Caco-2 (cell line): ENCODE measurements around the gene GNG7. TPM values are rescaled to one million over a fixed set of nuclear protein-coding genes. Genes with fewer than 3 reads are reported as not detected.

ENCODE experiments used
- BruUV-seq: library from RNA; stranded (reverse); fragments of 400-500 nt; replicated peaks from 2 replicates; lab custom pipeline; 2021; lab: Mats Ljungman, UMichigan
- CTCF ChIA-PET: fragments of 300-600 bp; sonication (Branson Sonifier 250); formaldehyde crosslinking; loops from one replicate; lab custom pipeline; 2022; ENCODE audit warnings: antibody characterized with exemption; lab: Charles Lee
- POLR2A ChIA-PET: fragments of 300-600 bp; sonication (Branson Sonifier 250); formaldehyde crosslinking; loops from one replicate; lab custom pipeline; 2022; ENCODE audit warnings: antibody characterized with exemption; lab: Charles Lee
- DNase-seq, 2 experiments: peaks; one replicate each; pipeline versions ENCODE4 v3.0.0 to v3.0.0-alpha.2; 2020 to 2022
- H3K27me3 ChIP-seq: replicated peaks from 2 replicates; pipeline ENCODE4 v1.6.0; 2011; ENCODE audit warnings: low read length; ENCODE audit not compliant: control insufficient read depth, insufficient read depth
- H3K36me3 ChIP-seq: 2 replicates; pipeline ENCODE4 v1.5.1; 2011; ENCODE audit warnings: low read length; ENCODE audit not compliant: control insufficient read depth, insufficient read depth
- H3K4me1 ChIP-seq: fragments of 250-450 bp; sonication (Bioruptor Pico); 2 replicates; pipeline ENCODE4 v1.5.1; 2020; ENCODE audit warnings: mild to moderate bottlenecking
- H3K4me3 ChIP-seq: 2 replicates; pipeline ENCODE4 v1.5.1; 2011; ENCODE audit warnings: low read depth, mild to moderate bottlenecking, control low read depth, low read length
- H3K9me3 ChIP-seq: fragments of 250-450 bp; sonication (Bioruptor Pico); 2 replicates; pipeline ENCODE4 v1.5.1; 2020; ENCODE audit warnings: mild to moderate bottlenecking, moderate library complexity
- H3K27ac Mint-ChIP-seq: one replicate; pipeline ENCODE4 v1.8.0; 2022; ENCODE audit warnings: mixed read lengths; ENCODE audit not compliant: unreplicated experiment
- H3K27me3 Mint-ChIP-seq: one replicate; pipeline ENCODE4 v1.8.0; 2022; ENCODE audit warnings: mixed read lengths; ENCODE audit not compliant: insufficient read depth, unreplicated experiment
- H3K36me3 Mint-ChIP-seq: one replicate; pipeline ENCODE4 v1.8.0; 2022; ENCODE audit warnings: mild to moderate bottlenecking, mixed read lengths; ENCODE audit not compliant: insufficient read depth, unreplicated experiment
- H3K4me1 Mint-ChIP-seq: one replicate; pipeline ENCODE4 v1.8.0; 2022; ENCODE audit warnings: low read depth, mixed read lengths; ENCODE audit not compliant: unreplicated experiment
- H3K4me3 Mint-ChIP-seq: one replicate; pipeline ENCODE4 v1.8.0; 2022; ENCODE audit warnings: mild to moderate bottlenecking, moderate library complexity, mixed read lengths; ENCODE audit not compliant: unreplicated experiment
- H3K9me3 Mint-ChIP-seq: one replicate; pipeline ENCODE4 v1.8.0; 2022; ENCODE audit warnings: mixed read lengths; ENCODE audit not compliant: unreplicated experiment
- CTCF ChIP-seq, 2 experiments: fragments of 200-600 bp in 1 of 2; IDR thresholded peaks; 1 replicate in 1 of 2; 2 replicates in 1 of 2; pipeline versions ENCODE4 v1.5.1 to v1.8.0; 2011 to 2022; ENCODE audit warnings: antibody characterized with exemption in 1 of 2, control low read depth in 1 of 2, inconsistent platforms in 1 of 2, low read depth in 1 of 2, low read length in 1 of 2, mild to moderate bottlenecking in 1 of 2, moderate library complexity in 1 of 2; ENCODE audit not compliant: insufficient read depth in 1 of 2, severe bottlenecking in 1 of 2, unreplicated experiment in 1 of 2
- intact Hi-C: fragments of 100-400 bp; cut with micrococcal nuclease; formaldehyde crosslinking; loops from one replicate; pipeline ENCODE4 v1.10.0; 2022; ENCODE audit not compliant: unreplicated experiment
- total RNA-seq: library from RNA; stranded (reverse); gene quantifications from 2 replicates; pipeline ENCODE4 v1.2.3, GENCODE V29; 2022

The GNG7 gene
- total RNA-seq, 1 experiment from 2014 or later, result 0.43 TPM

- no peak for DNase-seq
- H3K36me3 Mint-ChIP-seq, result peaks cover 5% of the 10 kb centered on the region
- H3K27me3 Mint-ChIP-seq, result no peaks in the 10 kb centered on the region
- ChIA-PET CTCF (no interaction called here), POLR2A (interaction anchor here (3.2 kb wide), 1 partner anchor 17 kb away, joined by 15 read pairs; the partner anchor contains the start of gene GADD45B)
- TF ChIP-seq CTCF (IDR thresholded peaks at IDR 0.05; ENCODE audit: insufficient read depth in 1 of 2, low read depth in 1 of 2, low read length in 1 of 2, severe bottlenecking in 1 of 2, unreplicated experiment in 1 of 2), result no peak
- Histone ChIP-seq H3K36me3 (no peaks in the 10 kb centered on the region), H3K4me1 (peaks cover 29% of the 10 kb centered on the region), H3K4me3 (no peak overlapping the region), H3K9me3 (no peaks in the 10 kb centered on the region), H3K27me3 (no peaks in the 10 kb centered on the region)
- intact Hi-C loops, result no loop called here
- no TSS peak for BruUV-seq
- peak overlapping the region; percentile 45 for H3K27ac Mint-ChIP-seq
- no peak overlapping the region for H3K4me3 Mint-ChIP-seq
- no peaks in the 10 kb centered on the region for H3K9me3 Mint-ChIP-seq
- H3K4me1 Mint-ChIP-seq, result peaks cover 9% of the 10 kb centered on the region
These were observed 209.6 kb downstream of the GNG7 start for GRCh38 chr19:2492870-2493269.

GRCh38 chr19:2491130-2491801, 211.2 kb downstream of the GNG7 start:
- H3K9me3 ChIP-seq, result no peaks in the 10 kb centered on the region
- no TSS peak for BruUV-seq
- Mint-ChIP-seq H3K4me3 (no peak overlapping the region), H3K27me3 (no peaks in the 10 kb centered on the region), H3K36me3 (peaks cover 5% of the 10 kb centered on the region), H3K4me1 (peaks cover 9% of the 10 kb centered on the region), H3K27ac (peak overlapping the region; percentile 35), H3K9me3 (no peaks in the 10 kb centered on the region)
- peaks cover 29% of the 10 kb centered on the region for H3K4me1 ChIP-seq
- TF ChIP-seq CTCF (IDR thresholded peaks at IDR 0.05; ENCODE audit: insufficient read depth in 1 of 2, low read depth in 1 of 2, low read length in 1 of 2, severe bottlenecking in 1 of 2, unreplicated experiment in 1 of 2), result no peak
- ChIA-PET POLR2A (interaction anchor here (1.0 kb wide), 1 partner anchor 15 kb away, joined by 3 read pairs; the partner anchor contains the start of gene GADD45B), CTCF (no interaction called here)
- no peak overlapping the region for H3K4me3 ChIP-seq
- DNase-seq, result no peak
- intact Hi-C loops, result no loop called here
- no peaks in the 10 kb centered on the region for H3K36me3 ChIP-seq
- no peaks in the 10 kb centered on the region for H3K27me3 ChIP-seq

- Mint-ChIP-seq H3K36me3 (peaks cover 5% of the 10 kb centered on the region), H3K27ac (no peak overlapping the region), H3K9me3 (no peaks in the 10 kb centered on the region), H3K4me3 (no peak overlapping the region), H3K4me1 (peaks cover 9% of the 10 kb centered on the region), H3K27me3 (no peaks in the 10 kb centered on the region)
- peaks cover 25% of the 10 kb centered on the region for H3K4me1 ChIP-seq
- no peak for DNase-seq
- H3K4me3 ChIP-seq, result no peak overlapping the region
- CTCF ChIA-PET, result no interaction called here
- BruUV-seq, result no TSS peak
- POLR2A ChIA-PET, result interaction anchor here (0.7 kb wide), 1 partner anchor 15 kb away, joined by 5 read pairs; no protein-coding TSS in a partner anchor
- no peak for TF ChIP-seq CTCF (IDR thresholded peaks at IDR 0.05; ENCODE audit: insufficient read depth in 1 of 2, low read depth in 1 of 2, low read length in 1 of 2, severe bottlenecking in 1 of 2, unreplicated experiment in 1 of 2)
- H3K9me3 ChIP-seq, result no peaks in the 10 kb centered on the region
- no peaks in the 10 kb centered on the region for H3K36me3 ChIP-seq
- intact Hi-C loops, result no loop called here
- no peaks in the 10 kb centered on the region for H3K27me3 ChIP-seq
These were observed 211.8 kb downstream of the GNG7 start for GRCh38 chr19:2490659-2491058.
